ENCODE data around the gene HCFC1.

HCFC1 gene

DNA sequence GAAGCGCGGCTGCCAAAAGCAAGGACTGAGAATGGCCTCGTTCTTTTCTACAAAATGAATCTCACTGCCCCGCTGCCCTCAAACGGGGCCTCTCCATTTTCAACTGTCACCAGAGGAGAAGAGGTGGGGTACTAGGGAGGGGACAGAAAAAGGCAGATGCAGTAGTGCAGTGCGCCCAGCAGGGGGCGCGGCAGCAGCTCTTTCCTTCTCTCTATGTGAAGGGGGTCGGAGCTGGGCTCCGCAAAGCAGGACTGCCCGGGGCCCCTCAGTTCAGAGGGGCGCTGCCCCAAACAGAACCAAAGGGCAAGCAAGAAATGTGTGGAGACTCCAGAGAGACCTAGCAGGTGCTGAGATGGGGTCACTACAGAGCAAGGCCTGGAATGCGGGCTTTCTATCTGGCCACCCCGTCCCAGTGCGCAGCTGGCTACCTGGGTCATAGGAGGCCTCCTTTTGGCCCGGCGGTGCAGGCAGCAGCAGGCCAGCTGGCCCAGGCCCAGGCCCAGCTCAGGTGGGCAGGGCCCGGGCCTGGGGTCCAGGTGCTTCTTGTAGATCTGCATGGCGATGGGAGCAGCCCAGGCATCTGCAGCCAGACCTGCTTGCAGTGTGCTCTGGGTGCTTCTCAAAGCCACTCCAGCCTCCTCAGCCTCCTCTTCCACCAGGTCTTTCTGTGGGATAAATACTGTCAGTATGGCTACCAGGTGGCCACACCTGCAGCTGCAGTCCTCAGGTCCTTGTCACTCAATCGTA, 42.2 kb upstream of the HCFC1 start:
- H3K4me3 Mint-ChIP-seq, result peak overlapping the region in 1 of 3 experiments; percentile 47
- peaks cover 9% of the 10 kb centered on the region for H3K36me3 Mint-ChIP-seq (ENCODE audit: low read depth)

GRCh38 chrX:154013001-154013421, 41.4 kb upstream of the HCFC1 start:
- no peak overlapping the region for H3K4me3 Mint-ChIP-seq
- TF ChIP-seq CTCF (IDR thresholded peaks at IDR 0.05; ENCODE audit: unreplicated experiment in 3 of 3), result no peak
- H3K4me1 Mint-ChIP-seq, result no peaks in the 10 kb centered on the region
- no peaks in the 10 kb centered on the region for H3K27me3 Mint-ChIP-seq (ENCODE audit: low read depth)
- H3K36me3 Mint-ChIP-seq (ENCODE audit: low read depth), result peaks cover 13% of the 10 kb centered on the region
- H3K9me3 Mint-ChIP-seq, result peaks cover 6% of the 10 kb centered on the region
- no peak overlapping the region for H3K27ac Mint-ChIP-seq

More for the DNA sequence above, 42.2 kb upstream of the HCFC1 start:
- no peaks in the 10 kb centered on the region for H3K27me3 Mint-ChIP-seq (ENCODE audit: low read depth)
- peak; percentile 70 to 80 (median 77) for TF ChIP-seq CTCF (IDR thresholded peaks at IDR 0.05; ENCODE audit: unreplicated experiment in 3 of 3)
- H3K4me1 Mint-ChIP-seq, result no peaks in the 10 kb centered on the region
- peaks cover 3% of the 10 kb centered on the region for H3K9me3 Mint-ChIP-seq
- peak overlapping the region in 1 of 3 experiments; percentile 76 for H3K27ac Mint-ChIP-seq

DNA sequence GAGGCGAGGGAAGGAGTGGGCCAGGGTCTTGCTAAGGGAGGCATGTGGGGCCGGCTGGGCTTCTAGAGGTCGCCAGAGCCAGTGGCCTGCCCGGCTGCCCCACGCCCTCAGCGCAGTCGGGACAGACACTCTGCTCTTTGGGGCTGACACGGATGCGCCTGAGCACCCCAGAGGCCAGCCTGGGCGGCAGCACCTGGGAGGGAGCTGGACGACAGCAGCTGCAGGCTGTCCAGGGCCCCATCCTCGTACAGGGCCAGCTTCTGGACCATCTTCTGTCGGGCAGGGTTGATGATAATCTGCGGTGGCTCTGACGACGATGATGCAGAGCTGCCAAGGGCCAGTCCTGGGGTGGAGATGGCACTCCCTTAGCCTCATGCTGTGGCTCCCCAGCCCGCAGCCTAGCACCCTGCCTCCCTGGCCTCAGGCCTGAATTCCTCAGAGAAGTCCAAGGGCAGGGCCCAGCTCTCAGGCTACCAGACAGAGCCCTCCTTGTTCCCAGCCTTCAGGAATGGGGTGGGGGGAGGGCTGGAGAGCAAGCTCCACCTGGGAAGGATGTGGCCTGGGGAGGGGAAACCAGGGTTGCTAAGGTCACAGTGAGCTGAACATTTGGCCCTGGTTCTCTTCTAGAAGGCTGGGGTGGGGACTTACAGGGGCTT, 40.8 kb upstream of the HCFC1 start:
- H3K27me3 Mint-ChIP-seq (ENCODE audit: low read depth), result no peaks in the 10 kb centered on the region
- peaks cover 17% of the 10 kb centered on the region for H3K36me3 Mint-ChIP-seq (ENCODE audit: low read depth)

GRCh38 chrX:154011376-154012335, 40.0 kb upstream of the HCFC1 start:
- Mint-ChIP-seq H3K27ac (no peak overlapping the region), H3K36me3 (ENCODE audit: low read depth) (peaks cover 18% of the 10 kb centered on the region), H3K27me3 (ENCODE audit: low read depth) (no peaks in the 10 kb centered on the region), H3K4me3 (no peak overlapping the region), H3K4me1 (peaks cover 5% of the 10 kb centered on the region), H3K9me3 (peaks cover 6% of the 10 kb centered on the region)
- TF ChIP-seq CTCF (IDR thresholded peaks at IDR 0.05; ENCODE audit: unreplicated experiment in 3 of 3), result no peak

More for the DNA sequence above, 40.8 kb upstream of the HCFC1 start:
- TF ChIP-seq CTCF (IDR thresholded peaks at IDR 0.05; ENCODE audit: unreplicated experiment in 3 of 3), result no peak
- Mint-ChIP-seq H3K27ac (no peak overlapping the region), H3K9me3 (peaks cover 6% of the 10 kb centered on the region), H3K4me1 (peaks cover 5% of the 10 kb centered on the region), H3K4me3 (no peak overlapping the region)

DNA sequence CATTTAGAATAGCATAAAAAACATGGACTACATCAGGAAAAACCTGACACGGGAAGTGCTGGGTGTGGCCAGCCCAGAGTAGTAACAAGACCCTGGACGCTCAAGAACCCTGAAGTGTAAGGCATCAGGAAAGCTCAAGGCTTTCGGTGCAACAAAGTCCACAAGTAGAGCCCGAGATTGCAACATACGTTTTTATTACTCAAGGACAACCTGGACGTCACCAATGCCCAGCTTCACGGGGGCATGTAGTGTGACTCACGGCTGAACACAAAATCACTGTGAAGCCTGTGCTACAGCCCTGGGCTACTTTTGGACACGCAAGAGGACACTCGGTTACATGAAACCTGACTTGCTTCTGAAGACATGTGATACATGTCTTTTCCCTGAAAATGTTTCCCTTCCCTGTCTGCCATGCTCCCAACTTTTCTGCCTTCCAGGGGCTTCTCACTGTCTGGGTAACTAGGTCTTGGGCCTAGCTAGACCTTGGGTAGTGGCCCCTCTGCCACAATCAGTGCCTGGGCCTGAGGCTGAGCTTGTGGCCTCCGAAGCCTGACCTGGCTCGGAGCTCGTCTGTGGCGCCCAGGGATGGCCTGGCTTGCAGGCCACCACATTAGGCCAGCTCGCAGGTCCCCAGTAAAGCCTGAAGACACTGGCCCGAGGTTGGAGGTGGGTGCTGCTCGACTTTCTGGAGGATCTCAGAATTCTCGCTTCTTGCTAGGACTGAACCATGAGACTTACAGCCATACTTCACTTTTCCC, 38.9 kb upstream of the HCFC1 start:
- peaks cover 19% of the 10 kb centered on the region for H3K36me3 Mint-ChIP-seq (ENCODE audit: low read depth)
- H3K27me3 Mint-ChIP-seq (ENCODE audit: low read depth), result no peaks in the 10 kb centered on the region
- H3K4me1 Mint-ChIP-seq, result peaks cover 5% of the 10 kb centered on the region
- no peak overlapping the region for H3K27ac Mint-ChIP-seq
- no peak for TF ChIP-seq CTCF (IDR thresholded peaks at IDR 0.05; ENCODE audit: unreplicated experiment in 3 of 3)
- H3K9me3 Mint-ChIP-seq, result peaks cover 6% of the 10 kb centered on the region
- H3K4me3 Mint-ChIP-seq, result no peak overlapping the region

Data from nephron (organoid).